Transverse colon (tissue), 4 donors: ENCODE results near the gene TMC7.
A peak's percentile ranks its signal among the peaks of the same experiment; 100 is the strongest.

Source experiments
- EP300 ChIP-seq: sonication (generic); formaldehyde crosslinking; IDR thresholded peaks from one replicate; pipeline ENCODE4 v1.6.1; 2017; ENCODE audit warnings: antibody characterized with exemption, low read depth
- POLR2A ChIP-seq: fragments of 450-650 bp; IDR thresholded peaks from one replicate; pipeline ENCODE4 v1.6.1; 2016; ENCODE audit warnings: antibody characterized with exemption, mild to moderate bottlenecking, moderate library complexity
- POLR2AphosphoS5 ChIP-seq, 3 donors: sonication (generic); formaldehyde crosslinking; IDR thresholded peaks; one replicate each; pipeline ENCODE4 v1.6.1; 2016; ENCODE audit warnings: antibody characterized with exemption in 3 of 3
- TF ChIP-seq, protein P1 (sequence below), 5 experiments: fragments of 200-600 bp in 3 of 5; fragments of 450-650 bp in 2 of 5; sonication (generic) in 3 of 5; IDR thresholded peaks; 1 replicate in 2 of 5; 2 replicates in 3 of 5; pipeline ENCODE4 v1.5.1; 2016 to 2017; ENCODE audit warnings: antibody characterized with exemption in 5 of 5, inconsistent platforms in 3 of 5, mild to moderate bottlenecking in 2 of 5, moderate library complexity in 1 of 5

DNA sequence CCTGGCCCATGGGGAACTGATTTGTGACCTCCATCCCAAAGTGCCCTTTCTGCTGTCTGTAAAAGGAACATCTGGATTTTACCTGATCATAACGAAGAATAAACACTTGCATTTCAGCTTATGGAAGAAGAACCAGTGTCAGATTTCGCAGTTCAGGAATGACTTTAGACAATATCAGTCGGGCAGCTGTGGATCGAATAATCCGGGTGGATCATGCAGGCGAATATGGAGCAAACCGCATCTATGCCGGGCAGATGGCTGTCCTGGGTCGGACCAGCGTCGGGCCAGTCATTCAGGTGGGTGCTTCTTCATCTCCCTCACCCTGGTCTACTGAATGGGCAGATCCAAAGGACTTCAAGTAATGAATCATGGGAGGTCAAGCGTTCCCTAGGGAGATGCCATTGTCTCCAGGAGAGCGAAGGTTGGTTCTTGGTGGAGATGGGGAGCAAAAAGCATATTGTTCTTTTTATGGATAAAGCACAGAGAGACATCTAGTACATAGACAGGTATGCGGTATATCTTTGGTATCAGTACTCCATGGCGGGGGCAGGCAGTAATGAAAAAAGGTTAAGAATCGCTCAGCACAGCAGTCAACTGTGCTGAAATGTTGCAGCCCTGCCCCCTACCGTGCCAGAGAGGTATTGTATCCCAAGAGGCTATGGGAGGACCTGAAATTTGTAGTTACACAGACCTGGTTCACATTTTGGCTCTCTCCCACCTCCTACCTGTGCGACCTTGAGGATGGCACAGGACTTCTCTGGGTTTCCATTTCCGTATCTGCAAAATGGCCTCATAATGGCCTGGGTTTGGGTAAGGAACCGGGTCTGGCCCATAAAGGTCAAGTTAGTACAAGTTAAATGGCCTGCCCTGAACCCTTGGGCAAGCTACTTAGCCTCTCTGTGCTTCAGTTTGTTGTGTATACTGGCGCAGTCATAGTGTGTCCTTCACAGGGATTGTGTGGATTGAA lies 88.4 kb downstream of the TMC7 start:
- TF ChIP-seq, protein P1, sequence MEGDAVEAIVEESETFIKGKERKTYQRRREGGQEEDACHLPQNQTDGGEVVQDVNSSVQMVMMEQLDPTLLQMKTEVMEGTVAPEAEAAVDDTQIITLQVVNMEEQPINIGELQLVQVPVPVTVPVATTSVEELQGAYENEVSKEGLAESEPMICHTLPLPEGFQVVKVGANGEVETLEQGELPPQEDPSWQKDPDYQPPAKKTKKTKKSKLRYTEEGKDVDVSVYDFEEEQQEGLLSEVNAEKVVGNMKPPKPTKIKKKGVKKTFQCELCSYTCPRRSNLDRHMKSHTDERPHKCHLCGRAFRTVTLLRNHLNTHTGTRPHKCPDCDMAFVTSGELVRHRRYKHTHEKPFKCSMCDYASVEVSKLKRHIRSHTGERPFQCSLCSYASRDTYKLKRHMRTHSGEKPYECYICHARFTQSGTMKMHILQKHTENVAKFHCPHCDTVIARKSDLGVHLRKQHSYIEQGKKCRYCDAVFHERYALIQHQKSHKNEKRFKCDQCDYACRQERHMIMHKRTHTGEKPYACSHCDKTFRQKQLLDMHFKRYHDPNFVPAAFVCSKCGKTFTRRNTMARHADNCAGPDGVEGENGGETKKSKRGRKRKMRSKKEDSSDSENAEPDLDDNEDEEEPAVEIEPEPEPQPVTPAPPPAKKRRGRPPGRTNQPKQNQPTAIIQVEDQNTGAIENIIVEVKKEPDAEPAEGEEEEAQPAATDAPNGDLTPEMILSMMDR (IDR thresholded peaks at IDR 0.05), result peak; percentile 62 to 78 (median 72)
- TF ChIP-seq POLR2A (no peak), EP300 (no peak), POLR2AphosphoS5 (IDR thresholded peaks at IDR 0.05) (no peak)
